Bronchial epithelial cell (primary cell): ENCODE measurements around the gene PHACTR4. TPM values are rescaled to one million over a fixed set of nuclear protein-coding genes. Genes with fewer than 3 reads are reported as not detected.
"Not testable (repeated sequence)": the region's sequence is repeated elsewhere in the genome, so short reads cannot be mapped to it uniquely, and the experiment has no call there.

Experiments used
- DNase-seq: peaks from one replicate; pipeline ENCODE4 v3.0.0-alpha.2; 2010; ENCODE audit warnings: low read depth
- FAIRE-seq: peaks from 2 replicates; lab custom pipeline; 2011; peaks lifted over from hg19 to GRCh38; lab: Jason Lieb, UNC
- H3K27me3 ChIP-seq: 2 replicates; pipeline ENCODE4 v1.5.1; 2011; ENCODE audit warnings: low read length; ENCODE audit not compliant: control insufficient read depth, insufficient read depth
- H3K36me3 ChIP-seq: 2 replicates; pipeline ENCODE4 v1.5.1; 2011; ENCODE audit warnings: low read length; ENCODE audit not compliant: control insufficient read depth, insufficient read depth
- H3K4me3 ChIP-seq: 2 replicates; pipeline ENCODE4 v1.5.1; 2011; ENCODE audit warnings: mild to moderate bottlenecking, low read depth, low read length, control low read depth
- CTCF ChIP-seq: IDR thresholded peaks from 2 replicates; pipeline ENCODE4 v1.5.1; 2011; ENCODE audit warnings: mild to moderate bottlenecking, moderate library complexity, low read length, control low read depth, inconsistent platforms; ENCODE audit not compliant: insufficient read depth, severe bottlenecking
- total RNA-seq: library from RNA; depleted of rRNA; stranded (reverse); fragments of >200 nt; gene quantifications from 2 replicates; pipeline ENCODE4 v1.2.1, GENCODE V29; 2014

Gene PHACTR4
- total RNA-seq, result 3.2 and 6.7 TPM in 2 replicates

GRCh38 chr1:28369371-28370238 is at the start of gene PHACTR4:
TSS of gene PHACTR4 (plus strand) at chr1:28369740. CDS start at chr1:28407448, 37,708 bp downstream.
- TF ChIP-seq CTCF, result no peak
- Histone ChIP-seq H3K27me3 (no peaks in the 10 kb centered on the region), H3K36me3 (no peaks in the 10 kb centered on the region), H3K4me3 (peak within 1 kb of the TSS; percentile 92)
- no peak for FAIRE-seq
- peak; percentile 79 for DNase-seq

GRCh38 chr1:28322194-28322593 is 47.3 kb upstream of the PHACTR4 start:
- H3K27me3 ChIP-seq, result no peaks in the 10 kb centered on the region
- DNase-seq (peak; percentile 21), FAIRE-seq (no peak)
- no peak overlapping the region for H3K4me3 ChIP-seq
- no peaks in the 10 kb centered on the region for H3K36me3 ChIP-seq
- no peak for TF ChIP-seq CTCF

GRCh38 chr1:28323720-28324119 is 45.8 kb upstream of the PHACTR4 start:
- Histone ChIP-seq H3K36me3 (no peaks in the 10 kb centered on the region), H3K27me3 (no peaks in the 10 kb centered on the region), H3K4me3 (no peak overlapping the region)
- TF ChIP-seq CTCF, result no peak
- DNase-seq, result no peak
- no peak for FAIRE-seq

GRCh38 chr1:28326515-28326914 is 43.0 kb upstream of the PHACTR4 start:
- no peak for FAIRE-seq
- Histone ChIP-seq H3K36me3 (peaks cover 1% of the 10 kb centered on the region), H3K27me3 (no peaks in the 10 kb centered on the region), H3K4me3 (no peak overlapping the region)
- DNase-seq, result no peak
- no peak for TF ChIP-seq CTCF

- Histone ChIP-seq H3K36me3 (peaks cover 3% of the 10 kb centered on the region), H3K4me3 (no peak overlapping the region), H3K27me3 (no peaks in the 10 kb centered on the region)
- peak; percentile 50 for FAIRE-seq
- peak; percentile 89 for DNase-seq
- no peak for TF ChIP-seq CTCF
Measured at GRCh38 chr1:28326984-28327383, 42.6 kb upstream of the PHACTR4 start.

- H3K36me3 ChIP-seq, FAIRE-seq, DNase-seq, H3K4me3 ChIP-seq, H3K27me3 ChIP-seq: not testable (repeated sequence)
Measured at GRCh38 chr1:28327431-28327830, 42.1 kb upstream of the PHACTR4 start.
